DND-41 (cell line): ENCODE results near the gene JKAMP.

Experiments
- CTCF ChIP-seq: IDR thresholded peaks from 2 replicates; pipeline ENCODE4 v1.5.1; 2012; ENCODE audit warnings: borderline replicate concordance, low read length, moderate library complexity, mild to moderate bottlenecking; ENCODE audit not compliant: poor library complexity, severe bottlenecking; ENCODE audit errors: extremely low read depth
- EZH2 ChIP-seq: IDR thresholded peaks from 3 replicates; pipeline ENCODE4 v1.6.1; 2012; ENCODE audit warnings: borderline replicate concordance, low read depth, mild to moderate bottlenecking, moderate library complexity, low read length, inconsistent platforms; ENCODE audit not compliant: severe bottlenecking

DNA sequence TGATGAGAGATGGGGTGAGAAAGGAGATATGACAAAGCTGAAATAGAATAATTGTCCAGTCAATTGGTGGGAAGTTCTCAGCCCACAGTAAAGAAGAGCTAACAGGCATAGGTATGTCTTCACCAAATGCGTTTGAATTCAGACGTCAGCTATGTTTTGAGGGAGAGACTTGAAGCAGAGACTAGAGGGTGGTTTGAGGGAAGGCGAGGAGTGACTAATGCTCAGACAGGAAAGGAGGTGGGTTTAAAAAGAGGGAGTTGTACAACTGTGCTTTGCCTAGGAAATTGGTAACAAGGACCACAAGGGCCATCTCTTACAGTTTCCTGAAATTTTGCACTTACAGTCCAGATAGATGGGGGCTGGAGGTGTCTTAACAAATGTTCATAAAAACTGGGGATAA is 6.4 kb downstream of the JKAMP start:
- TF ChIP-seq CTCF (no peak), EZH2 (no peak)
